K562 (cell line): ENCODE measurements around the gene ZEB2. TPM values are rescaled to one million over a fixed set of nuclear protein-coding genes. Genes with fewer than 3 reads are reported as not detected.
A peak's percentile ranks its signal among the peaks of the same experiment; 100 is the strongest.

Experiments
- ATF3 ChIP-seq, 2 experiments: fragments of 450-650 bp in 1 of 2; sonication (generic) in 1 of 2; formaldehyde crosslinking in 1 of 2; IDR thresholded peaks in 1 of 2; conservative IDR thresholded peaks in 1 of 2; 2 replicates each; pipeline versions ENCODE4 v1.6.1 to v1.8.1; 2016 to 2023; ENCODE audit warnings: mild to moderate bottlenecking in 2 of 2, moderate library complexity in 2 of 2, inconsistent platforms in 1 of 2, missing genetic modification reagents in 1 of 2
- FOXO4 ChIP-seq: fragments of 450-650 bp; formaldehyde crosslinking; IDR thresholded peaks from 2 replicates; pipeline ENCODE4 v1.4.0; 2020; ENCODE audit warnings: mild to moderate bottlenecking, moderate library complexity
- HOMEZ ChIP-seq: fragments of 250-450 bp; sonication (Bioruptor Pico); IDR thresholded peaks from 2 replicates; pipeline ENCODE4 v1.4.0; 2020; ENCODE audit warnings: mild to moderate bottlenecking, moderate library complexity
- KAT8 ChIP-seq: fragments of 450-650 bp; IDR thresholded peaks from 2 replicates; pipeline ENCODE4 v1.6.1; 2016; ENCODE audit warnings: low read depth, mild to moderate bottlenecking
- MTA1 ChIP-seq: fragments of 450-650 bp; IDR thresholded peaks from 2 replicates; pipeline ENCODE4 v1.6.1; 2017; ENCODE audit warnings: borderline replicate concordance
- MYBL2 ChIP-seq, 2 experiments: fragments of 450-650 bp in 1 of 2; sonication (generic) in 1 of 2; formaldehyde crosslinking in 1 of 2; IDR thresholded peaks; 2 replicates each; pipeline versions ENCODE4 v1.6.1 to v1.8.1; 2017 to 2022; ENCODE audit warnings: borderline replicate concordance in 1 of 2, inconsistent platforms in 1 of 2, low read depth in 1 of 2, mild to moderate bottlenecking in 1 of 2, missing genetic modification reagents in 1 of 2, moderate library complexity in 1 of 2
- RNF2 ChIP-seq: sonication (generic); IDR thresholded peaks from 2 replicates; pipeline ENCODE4 v1.6.1; 2016
- TBL1XR1 ChIP-seq, 2 experiments: IDR thresholded peaks; 2 replicates each; pipeline ENCODE4 v1.6.1; 2012; ENCODE audit warnings: improper control_type of control experiment in 2 of 2, low read length in 2 of 2, mild to moderate bottlenecking in 1 of 2
- TEAD1 ChIP-seq, 2 experiments: fragments of 450-650 bp in 1 of 2; sonication (generic) in 1 of 2; formaldehyde crosslinking; IDR thresholded peaks; 2 replicates each; pipeline versions ENCODE4 v1.4.0 to v1.8.0; 2020 to 2022; ENCODE audit warnings: mild to moderate bottlenecking in 2 of 2, missing genetic modification reagents in 1 of 2
- TRIM28 ChIP-seq: fragments of 450-650 bp; IDR thresholded peaks from 2 replicates; pipeline ENCODE4 v1.6.1; 2017
- ZBTB2 ChIP-seq: fragments of 450-650 bp; IDR thresholded peaks from 2 replicates; pipeline ENCODE4 v1.6.1; 2016; ENCODE audit warnings: antibody characterized with exemption
- ZC3H8 ChIP-seq: fragments of 450-650 bp; IDR thresholded peaks from 2 replicates; pipeline ENCODE4 v1.6.1; 2017
- ZNF311 ChIP-seq: fragments of 250-450 bp; sonication (Bioruptor Pico); IDR thresholded peaks from 2 replicates; pipeline ENCODE4 v1.4.0; 2020; ENCODE audit warnings: mild to moderate bottlenecking, moderate library complexity
- ZNF592 ChIP-seq: fragments of 450-650 bp; IDR thresholded peaks from 2 replicates; pipeline ENCODE4 v1.6.1; 2017; ENCODE audit warnings: antibody characterized with exemption, mild to moderate bottlenecking
- polyA plus RNA-seq, 8 experiments: library from polyadenylated mRNA; depleted of rRNA in 4 of 8; stranded (reverse) in 5 of 8; unstranded in 3 of 8; fragments of >200 nt; fragmentation: Nextera tagmentation in 2 of 8; fragmentation: Illumina TruSeq in 1 of 8; extraction: Ambion mirVana in 2 of 8; extraction: Trizol in 1 of 8; gene quantifications; 2 replicates each; pipeline versions ENCODE4 v1.2.1 to v1.2.3, GENCODE V29; 2011 to 2014; ENCODE audit warnings: inconsistent platforms in 1 of 8, missing spikeins in 1 of 8
- total RNA-seq, 7 experiments: library from RNA; depleted of rRNA in 6 of 7; stranded (reverse); fragments of >200 nt in 6 of 7; fragmentation: Illumina TruSeq in 2 of 7; extraction: Trizol in 2 of 7; gene quantifications; 2 replicates each; pipeline versions ENCODE4 v1.2.1 to v1.2.3, GENCODE V29; 2011 to 2021; ENCODE audit warnings: low replicate concordance in 1 of 7

The ZEB2 gene
- total and polyA plus RNA-seq, 9 of the 15 experiments (the other 6 are each of a cell fraction or from before 2014, with no cell fraction given), result 15.1 to 113 (median 72.3) TPM

- TF ChIP-seq FOXO4, result no peak
- TF ChIP-seq TEAD1 (CRISPR knock-in tag; IDR thresholded peaks at IDR 0.05), result no peak
- no peak for TF ChIP-seq TBL1XR1 (IDR thresholded peaks at IDR 0.05; ENCODE audit: low read length in 2 of 2)
- no peak for TF ChIP-seq KAT8
- TF ChIP-seq TRIM28, result 0 out of 2 replicates have a peak, but pooled peaks have one; percentile 38
- no peak for TF ChIP-seq ZNF592
- peak; percentile 72; the same call in 1 of the 2 replicates for TF ChIP-seq ZBTB2
- TF ChIP-seq ATF3 (IDR thresholded peaks at IDR 0.05), result no peak
- no peak for TF ChIP-seq ATF3 (CRISPR knock-in tag; conservative IDR thresholded peaks at IDR 0.05)
- TF ChIP-seq MYBL2 (IDR thresholded peaks at IDR 0.05; ENCODE audit: low read depth), result no peak
- TF ChIP-seq MYBL2 (CRISPR knock-in tag; IDR thresholded peaks at IDR 0.05; ENCODE audit: borderline replicate concordance), result no peak
- TF ChIP-seq HOMEZ, result no peak
- TF ChIP-seq ZC3H8, result 0 out of 2 replicates have a peak, but pooled peaks have one; percentile 23
- TF ChIP-seq RNF2, result no peak
- peak; percentile 51; the same call in 1 of the 2 replicates for TF ChIP-seq MTA1
- no peak for TF ChIP-seq ZNF311 (CRISPR knock-in tag)
Measured at GRCh38 chr2:144446136-144446535, 73.8 kb downstream of the ZEB2 start (continued).
